ENCODE results near the gene HSF2BP.
"Not testable (repeated sequence)": the region's sequence is repeated elsewhere in the genome, so short reads cannot be mapped to it uniquely, and the experiment has no call there.

Gene HSF2BP

GRCh38 chr21:43510669-43511068 is 148.6 kb downstream of the HSF2BP start:
- not testable (repeated sequence) for H3K9ac ChIP-seq (ENCODE audit: low read length in 5 of 5); H3K9me3 ChIP-seq (ENCODE audit: control insufficient read depth in 5 of 5, low read length in 5 of 5); H3K4me3 ChIP-seq (ENCODE audit: low read depth in 1 of 5, low read length in 5 of 5); H3K27ac ChIP-seq (ENCODE audit: low read depth, low read length); H3K36me3 ChIP-seq (ENCODE audit: control insufficient read depth in 5 of 5, insufficient read depth in 5 of 5, low read length in 5 of 5); H3K27me3 ChIP-seq (ENCODE audit: control insufficient read depth in 5 of 5, insufficient read depth in 4 of 5, low read length in 5 of 5); H3K4me1 ChIP-seq (ENCODE audit: control insufficient read depth in 5 of 5, insufficient read depth in 5 of 5, low read length in 5 of 5)

DNA sequence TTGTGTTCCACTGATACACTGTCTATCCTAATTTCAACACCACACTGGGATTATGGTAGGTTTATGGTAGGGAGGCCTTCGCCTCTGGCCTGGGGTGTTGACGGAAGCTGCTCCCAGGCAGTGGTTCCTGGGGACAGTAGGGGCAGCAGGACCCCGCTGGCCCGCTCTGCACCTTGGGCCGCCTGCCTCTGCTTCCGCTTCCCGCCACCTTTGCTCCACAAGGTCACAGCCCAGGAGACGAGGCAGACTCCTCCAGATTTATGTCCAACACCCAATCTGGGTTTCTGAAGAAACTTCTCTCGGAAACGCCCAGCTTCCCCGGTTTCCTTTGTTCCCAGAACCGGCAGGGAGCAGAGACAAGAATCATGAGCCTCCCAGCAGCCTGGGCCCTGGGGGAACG is 155.4 kb downstream of the HSF2BP start:
- H3K4me3 ChIP-seq (ENCODE audit: low read depth in 1 of 5, low read length in 5 of 5); H3K9ac ChIP-seq (ENCODE audit: low read length in 5 of 5); H3K4me1 ChIP-seq (ENCODE audit: control insufficient read depth in 5 of 5, insufficient read depth in 5 of 5, low read length in 5 of 5); H3K9me3 ChIP-seq (ENCODE audit: control insufficient read depth in 5 of 5, low read length in 5 of 5); H3K36me3 ChIP-seq (ENCODE audit: control insufficient read depth in 5 of 5, insufficient read depth in 5 of 5, low read length in 5 of 5); H3K27ac ChIP-seq (ENCODE audit: low read depth, low read length); H3K27me3 ChIP-seq (ENCODE audit: control insufficient read depth in 5 of 5, insufficient read depth in 4 of 5, low read length in 5 of 5): not testable (repeated sequence)

DNA sequence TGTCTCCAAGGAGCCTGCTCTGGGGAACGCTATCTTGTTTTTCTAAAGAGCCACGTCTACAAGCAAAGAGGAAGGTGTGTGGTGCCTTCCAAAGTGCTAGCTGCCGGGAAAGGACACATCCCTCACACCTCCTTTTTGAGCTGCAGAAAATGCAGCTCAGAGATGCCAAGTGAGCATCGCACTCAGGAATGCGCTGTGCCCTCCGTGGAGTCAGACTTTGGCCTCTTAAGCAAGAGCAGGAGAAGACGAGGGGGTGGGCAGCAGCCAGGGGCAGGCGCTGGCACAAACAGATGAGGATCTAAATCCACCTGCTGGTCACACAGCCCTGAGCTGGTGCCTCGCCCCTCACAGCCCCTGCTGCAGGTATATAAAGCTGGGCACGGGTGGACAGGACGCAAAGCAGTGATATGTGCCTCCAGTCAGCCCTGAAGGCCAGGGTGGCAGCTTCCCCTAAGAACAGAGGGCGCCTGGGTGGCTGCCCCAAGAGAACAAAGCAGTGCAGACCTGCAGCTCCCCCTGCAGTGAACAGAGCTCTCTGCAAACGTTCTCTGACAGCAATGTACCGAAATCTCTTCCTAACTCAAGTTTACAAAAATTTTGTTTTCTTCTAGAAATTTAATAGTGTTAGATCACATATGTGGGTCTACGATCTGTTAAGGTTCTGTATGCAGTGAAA is 156.1 kb downstream of the HSF2BP start:
- H3K4me3 ChIP-seq (ENCODE audit: low read depth in 1 of 5, low read length in 5 of 5); H3K9me3 ChIP-seq (ENCODE audit: control insufficient read depth in 5 of 5, low read length in 5 of 5); H3K27ac ChIP-seq (ENCODE audit: low read depth, low read length); H3K27me3 ChIP-seq (ENCODE audit: control insufficient read depth in 5 of 5, insufficient read depth in 4 of 5, low read length in 5 of 5); H3K4me1 ChIP-seq (ENCODE audit: control insufficient read depth in 5 of 5, insufficient read depth in 5 of 5, low read length in 5 of 5); H3K36me3 ChIP-seq (ENCODE audit: control insufficient read depth in 5 of 5, insufficient read depth in 5 of 5, low read length in 5 of 5); H3K9ac ChIP-seq (ENCODE audit: low read length in 5 of 5): not testable (repeated sequence)

DNA sequence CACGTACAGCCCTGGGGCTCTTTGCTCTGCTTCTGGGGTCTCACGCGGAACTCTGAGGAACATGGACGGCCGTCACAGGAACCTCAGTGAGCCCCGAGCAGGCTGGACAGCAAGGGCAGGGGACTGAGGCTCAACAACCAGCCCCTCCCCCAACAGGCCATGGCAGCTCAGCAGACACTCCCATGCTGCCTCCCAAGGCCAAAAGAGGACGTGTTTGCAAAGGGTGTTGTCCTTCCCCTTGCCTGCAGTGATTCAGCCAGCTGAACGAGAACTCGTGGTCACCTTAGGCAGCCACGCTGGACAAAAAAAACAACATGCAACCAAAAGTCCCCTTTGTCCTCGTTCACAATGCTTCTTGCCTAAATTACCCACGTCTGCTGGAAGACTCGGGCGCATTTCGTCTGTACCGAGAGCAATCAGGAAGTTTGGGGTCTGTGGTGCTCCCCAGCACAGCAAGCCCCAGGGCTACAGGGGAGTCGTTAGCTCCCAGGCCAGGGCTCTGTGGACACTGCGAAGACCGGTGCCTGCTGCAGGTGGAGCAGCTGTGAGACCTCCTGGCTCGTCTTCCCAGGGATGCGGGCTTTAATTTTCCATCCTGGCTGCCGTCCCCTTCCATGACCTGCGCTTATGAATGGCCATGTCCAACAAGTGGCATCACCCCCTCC is 156.7 kb downstream of the HSF2BP start:
- not testable (repeated sequence) for H3K4me3 ChIP-seq (ENCODE audit: low read depth in 1 of 5, low read length in 5 of 5); H3K9ac ChIP-seq (ENCODE audit: low read length in 5 of 5); H3K4me1 ChIP-seq (ENCODE audit: control insufficient read depth in 5 of 5, insufficient read depth in 5 of 5, low read length in 5 of 5); H3K9me3 ChIP-seq (ENCODE audit: control insufficient read depth in 5 of 5, low read length in 5 of 5); H3K36me3 ChIP-seq (ENCODE audit: control insufficient read depth in 5 of 5, insufficient read depth in 5 of 5, low read length in 5 of 5); H3K27ac ChIP-seq (ENCODE audit: low read depth, low read length); H3K27me3 ChIP-seq (ENCODE audit: control insufficient read depth in 5 of 5, insufficient read depth in 4 of 5, low read length in 5 of 5)

DNA sequence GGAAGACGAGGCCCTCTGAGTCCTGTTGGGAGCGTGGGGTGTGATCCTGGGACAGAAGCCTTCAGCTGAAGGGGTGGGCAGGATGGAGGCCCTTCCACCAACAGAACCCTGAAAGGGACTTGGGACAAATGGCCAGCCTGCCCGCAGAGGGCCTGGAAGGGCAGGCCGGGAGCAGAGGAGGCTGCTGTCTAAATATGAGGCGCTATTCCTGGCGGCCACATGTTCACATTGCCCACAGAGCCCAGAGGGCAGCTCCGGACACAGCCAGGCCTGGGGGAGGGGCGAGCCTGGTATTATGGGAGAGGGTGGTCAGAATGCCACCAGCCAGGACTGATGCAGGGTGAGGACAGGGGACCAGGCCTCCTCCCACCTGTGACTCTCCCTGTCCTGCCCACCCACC is 160.4 kb downstream of the HSF2BP start:
- H3K9me3 ChIP-seq (ENCODE audit: control insufficient read depth in 5 of 5, low read length in 5 of 5); H3K4me3 ChIP-seq (ENCODE audit: low read depth in 1 of 5, low read length in 5 of 5); H3K9ac ChIP-seq (ENCODE audit: low read length in 5 of 5); H3K4me1 ChIP-seq (ENCODE audit: control insufficient read depth in 5 of 5, insufficient read depth in 5 of 5, low read length in 5 of 5); H3K27ac ChIP-seq (ENCODE audit: low read depth, low read length); H3K36me3 ChIP-seq (ENCODE audit: control insufficient read depth in 5 of 5, insufficient read depth in 5 of 5, low read length in 5 of 5); H3K27me3 ChIP-seq (ENCODE audit: control insufficient read depth in 5 of 5, insufficient read depth in 4 of 5, low read length in 5 of 5): not testable (repeated sequence)

DNA sequence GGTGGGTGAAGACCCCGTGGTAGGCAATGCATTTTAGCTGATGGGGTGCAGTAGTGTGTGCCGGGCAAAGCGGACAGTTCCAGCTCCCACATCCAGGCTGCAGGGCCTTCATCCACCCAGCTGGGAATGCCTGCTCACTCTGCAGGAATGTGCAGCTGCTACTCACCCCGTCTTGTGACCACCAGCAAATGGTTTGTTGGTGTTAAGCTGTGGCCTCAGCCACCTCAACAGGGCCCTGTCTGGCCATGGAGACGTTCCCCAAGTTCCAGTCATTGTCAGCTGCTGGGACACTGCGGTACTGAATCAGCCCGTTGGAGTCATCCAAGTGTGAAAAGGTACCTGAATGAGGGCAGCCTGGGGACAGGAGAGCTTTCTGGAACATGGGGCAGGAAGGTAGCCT is 161.2 kb downstream of the HSF2BP start:
- H3K27ac ChIP-seq (ENCODE audit: low read depth, low read length); H3K9me3 ChIP-seq (ENCODE audit: control insufficient read depth in 5 of 5, low read length in 5 of 5); H3K4me1 ChIP-seq (ENCODE audit: control insufficient read depth in 5 of 5, insufficient read depth in 5 of 5, low read length in 5 of 5); H3K36me3 ChIP-seq (ENCODE audit: control insufficient read depth in 5 of 5, insufficient read depth in 5 of 5, low read length in 5 of 5); H3K4me3 ChIP-seq (ENCODE audit: low read depth in 1 of 5, low read length in 5 of 5); H3K27me3 ChIP-seq (ENCODE audit: control insufficient read depth in 5 of 5, insufficient read depth in 4 of 5, low read length in 5 of 5); H3K9ac ChIP-seq (ENCODE audit: low read length in 5 of 5): not testable (repeated sequence)

GRCh38 chr21:43494279-43495012 is 164.8 kb downstream of the HSF2BP start:
- H3K4me1 ChIP-seq (ENCODE audit: control insufficient read depth in 5 of 5, insufficient read depth in 5 of 5, low read length in 5 of 5); H3K9me3 ChIP-seq (ENCODE audit: control insufficient read depth in 5 of 5, low read length in 5 of 5); H3K4me3 ChIP-seq (ENCODE audit: low read depth in 1 of 5, low read length in 5 of 5); H3K27ac ChIP-seq (ENCODE audit: low read depth, low read length); H3K27me3 ChIP-seq (ENCODE audit: control insufficient read depth in 5 of 5, insufficient read depth in 4 of 5, low read length in 5 of 5); H3K36me3 ChIP-seq (ENCODE audit: control insufficient read depth in 5 of 5, insufficient read depth in 5 of 5, low read length in 5 of 5); H3K9ac ChIP-seq (ENCODE audit: low read length in 5 of 5): not testable (repeated sequence)

DNA sequence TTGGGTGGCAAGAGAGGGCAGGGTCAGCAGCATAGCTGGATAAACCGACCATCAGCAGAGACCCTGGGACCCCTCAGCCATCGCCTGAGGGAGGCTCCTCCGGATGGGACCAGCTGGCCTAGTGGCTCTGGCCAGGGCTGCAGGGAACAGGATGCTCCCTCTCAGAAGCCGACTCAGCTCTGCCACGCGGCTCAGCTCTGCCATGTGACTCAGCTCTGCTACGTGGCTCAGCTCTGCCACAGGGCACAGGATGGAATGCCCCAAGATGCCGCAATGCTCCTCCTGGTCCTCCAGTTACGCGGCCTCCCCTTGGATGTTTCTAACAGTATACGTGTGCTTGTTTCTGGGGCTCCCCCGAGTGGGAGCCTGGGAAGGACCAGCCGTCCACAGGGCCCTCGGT is 165.8 kb downstream of the HSF2BP start:
- not testable (repeated sequence) for H3K27ac ChIP-seq (ENCODE audit: low read depth, low read length); H3K36me3 ChIP-seq (ENCODE audit: control insufficient read depth in 5 of 5, insufficient read depth in 5 of 5, low read length in 5 of 5); H3K9ac ChIP-seq (ENCODE audit: low read length in 5 of 5); H3K27me3 ChIP-seq (ENCODE audit: control insufficient read depth in 5 of 5, insufficient read depth in 4 of 5, low read length in 5 of 5); H3K9me3 ChIP-seq (ENCODE audit: control insufficient read depth in 5 of 5, low read length in 5 of 5); H3K4me1 ChIP-seq (ENCODE audit: control insufficient read depth in 5 of 5, insufficient read depth in 5 of 5, low read length in 5 of 5); H3K4me3 ChIP-seq (ENCODE audit: low read depth in 1 of 5, low read length in 5 of 5)

GRCh38 chr21:43488235-43488634 is 171.1 kb downstream of the HSF2BP start:
- not testable (repeated sequence) for H3K36me3 ChIP-seq (ENCODE audit: control insufficient read depth in 5 of 5, insufficient read depth in 5 of 5, low read length in 5 of 5); H3K9me3 ChIP-seq (ENCODE audit: control insufficient read depth in 5 of 5, low read length in 5 of 5); H3K27ac ChIP-seq (ENCODE audit: low read depth, low read length); H3K4me3 ChIP-seq (ENCODE audit: low read depth in 1 of 5, low read length in 5 of 5); H3K4me1 ChIP-seq (ENCODE audit: control insufficient read depth in 5 of 5, insufficient read depth in 5 of 5, low read length in 5 of 5); H3K27me3 ChIP-seq (ENCODE audit: control insufficient read depth in 5 of 5, insufficient read depth in 4 of 5, low read length in 5 of 5); H3K9ac ChIP-seq (ENCODE audit: low read length in 5 of 5)

- H3K36me3 ChIP-seq (ENCODE audit: control insufficient read depth in 5 of 5, insufficient read depth in 5 of 5, low read length in 5 of 5); H3K4me1 ChIP-seq (ENCODE audit: control insufficient read depth in 5 of 5, insufficient read depth in 5 of 5, low read length in 5 of 5); H3K9me3 ChIP-seq (ENCODE audit: control insufficient read depth in 5 of 5, low read length in 5 of 5); H3K9ac ChIP-seq (ENCODE audit: low read length in 5 of 5); H3K27me3 ChIP-seq (ENCODE audit: control insufficient read depth in 5 of 5, insufficient read depth in 4 of 5, low read length in 5 of 5); H3K4me3 ChIP-seq (ENCODE audit: low read depth in 1 of 5, low read length in 5 of 5); H3K27ac ChIP-seq (ENCODE audit: low read depth, low read length): not testable (repeated sequence)
Observed at GRCh38 chr21:43486051-43486450, 173.2 kb downstream of the HSF2BP start.

Data from subcutaneous abdominal adipose tissue (tissue), 5 donors.